ENCODE results near the gene APBB1IP. TPM values are rescaled to one million over a fixed set of nuclear protein-coding genes. Genes with fewer than 3 reads are reported as not detected.

The APBB1IP gene
- polyA plus RNA-seq, 1 donor, result 3.9 TPM

DNA sequence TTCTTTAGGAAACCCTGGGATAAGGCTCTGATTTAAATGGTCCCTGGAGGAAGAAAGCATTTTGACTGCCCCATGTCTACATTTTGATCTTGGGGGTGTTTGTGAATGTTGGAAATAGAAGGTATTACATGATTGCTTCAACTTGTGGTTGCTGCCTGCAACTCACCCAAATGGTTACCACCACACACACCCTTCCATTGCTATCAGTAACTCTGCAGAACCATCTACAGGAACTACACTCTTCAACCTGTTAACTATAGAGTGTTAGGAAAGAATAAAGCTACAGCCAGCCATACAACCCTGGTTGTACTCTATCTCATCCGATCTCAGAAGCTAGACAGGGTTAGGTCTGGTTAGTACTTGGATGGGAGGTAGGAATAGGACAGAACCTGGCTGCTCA lies 71.2 kb downstream of the APBB1IP start:
- no peak for DNase-seq

DNA sequence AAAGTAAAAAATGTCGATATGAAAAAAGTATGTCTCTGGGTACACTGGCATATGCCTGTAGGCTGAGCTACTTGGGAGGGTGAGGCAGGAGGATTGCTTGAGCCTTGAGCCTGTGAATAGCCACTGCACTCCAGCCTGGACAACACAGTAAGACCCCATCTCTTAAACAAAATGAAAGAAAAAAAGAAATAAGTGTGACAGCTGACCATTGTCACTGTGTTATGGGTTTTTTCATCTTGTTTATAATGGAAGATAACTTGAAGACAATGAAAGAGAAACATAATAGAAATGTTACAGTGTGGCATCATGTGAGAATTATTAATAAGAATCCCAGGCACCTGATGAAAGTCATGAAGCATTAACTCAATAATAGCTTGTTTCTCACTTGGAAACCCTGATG lies 75.0 kb downstream of the APBB1IP start:
- DNase-seq, result no peak

DNA sequence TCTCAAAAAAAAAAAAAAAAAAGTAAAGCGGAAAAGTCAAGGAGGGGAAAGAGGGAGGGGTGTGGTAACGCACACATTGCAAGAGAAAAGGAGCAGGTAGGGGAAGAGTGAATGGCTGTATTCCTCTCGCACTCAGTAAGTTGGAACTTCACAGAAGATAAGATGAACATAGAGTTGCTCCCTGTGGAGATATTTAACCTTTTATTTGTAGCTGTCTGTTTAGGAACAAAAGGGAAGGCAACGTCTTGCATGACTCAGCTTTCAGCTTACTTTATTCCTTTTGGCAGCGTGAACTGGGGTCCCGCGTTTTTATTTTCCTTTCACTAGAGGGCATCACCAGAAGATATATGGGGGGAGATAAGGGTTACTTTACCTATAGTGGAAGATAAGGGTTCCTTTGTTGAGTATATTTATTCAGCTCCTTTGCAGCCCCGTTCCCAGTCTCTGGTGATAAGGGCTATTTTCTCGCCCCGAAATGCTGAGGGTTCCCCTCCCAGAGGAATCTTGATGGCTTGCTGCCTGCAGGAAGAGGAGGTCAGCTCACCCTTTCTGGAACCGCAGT lies 78.5 kb downstream of the APBB1IP start:
- no peak for DNase-seq

DNA sequence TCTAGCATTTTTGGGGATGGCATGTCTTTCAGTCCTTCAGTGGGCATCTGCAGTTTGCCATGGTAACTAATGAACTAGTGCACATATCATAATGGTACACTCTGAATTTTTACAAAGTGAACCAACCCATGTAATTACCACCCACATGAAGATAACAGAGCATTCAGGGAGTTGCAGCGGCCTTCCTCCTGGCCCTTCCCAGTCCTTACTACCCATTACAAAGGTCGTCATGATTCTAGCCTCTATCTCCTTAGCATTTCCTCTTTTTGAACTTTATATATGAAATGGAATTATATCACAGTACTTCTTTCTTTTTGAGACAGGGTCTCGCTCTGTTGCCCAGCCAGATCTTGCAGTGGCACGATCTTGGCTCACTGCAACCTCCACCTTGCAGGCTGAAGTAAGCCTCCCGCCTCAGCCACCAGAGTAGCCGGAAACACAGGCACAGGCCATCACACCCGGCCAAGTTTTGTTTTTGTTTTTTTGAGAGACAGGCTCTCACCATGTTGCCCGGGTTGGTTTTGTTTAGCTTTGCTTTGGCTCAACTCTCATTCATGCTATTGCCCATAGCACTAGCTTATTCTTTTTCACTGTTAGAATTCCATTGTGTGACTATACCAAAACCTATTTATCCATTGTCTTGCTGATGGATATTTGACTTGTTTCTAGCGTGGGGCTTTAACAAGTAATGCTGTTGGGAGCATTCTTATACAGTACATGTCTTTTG lies 79.2 kb downstream of the APBB1IP start:
- DNase-seq, result no peak

DNA sequence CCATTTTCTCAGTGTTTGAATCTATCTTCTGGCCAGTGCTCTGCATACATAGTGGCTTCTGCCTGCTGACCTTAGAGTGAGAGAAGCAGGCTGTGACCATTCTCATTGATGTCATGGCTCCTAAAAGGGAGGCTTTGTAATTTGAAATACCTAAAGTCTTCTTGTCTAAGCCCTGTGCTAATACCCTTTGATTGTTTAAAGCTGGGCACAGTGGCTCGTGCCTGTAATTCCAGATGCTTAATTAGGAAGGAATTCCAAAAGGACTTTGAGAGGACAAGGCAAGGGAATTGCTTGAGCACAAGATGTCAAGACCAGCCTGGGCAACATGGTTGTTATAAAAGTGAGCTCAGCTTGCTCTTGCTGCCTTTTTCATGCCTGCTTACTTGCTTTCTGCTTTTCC lies 81.7 kb downstream of the APBB1IP start:
- no peak for DNase-seq

DNA sequence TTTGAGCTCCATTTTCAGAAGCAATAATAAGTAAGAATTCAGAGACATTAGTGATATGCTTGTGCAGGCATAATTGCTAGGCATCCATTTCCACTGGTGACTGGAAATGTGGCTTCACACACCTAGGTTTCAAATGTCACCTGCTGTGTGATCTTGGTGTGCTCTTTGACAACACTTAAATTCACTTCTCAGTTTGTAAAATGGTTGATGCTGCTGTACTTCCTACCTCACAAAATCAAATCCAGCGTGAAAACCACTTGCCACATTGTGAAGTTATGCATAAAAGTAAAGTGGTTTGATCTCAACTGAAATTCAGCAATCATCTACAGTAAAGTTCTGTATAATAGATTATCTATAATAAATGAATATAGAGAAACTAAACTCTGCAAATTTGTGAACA lies 82.4 kb downstream of the APBB1IP start:
- DNase-seq, result no peak

DNA sequence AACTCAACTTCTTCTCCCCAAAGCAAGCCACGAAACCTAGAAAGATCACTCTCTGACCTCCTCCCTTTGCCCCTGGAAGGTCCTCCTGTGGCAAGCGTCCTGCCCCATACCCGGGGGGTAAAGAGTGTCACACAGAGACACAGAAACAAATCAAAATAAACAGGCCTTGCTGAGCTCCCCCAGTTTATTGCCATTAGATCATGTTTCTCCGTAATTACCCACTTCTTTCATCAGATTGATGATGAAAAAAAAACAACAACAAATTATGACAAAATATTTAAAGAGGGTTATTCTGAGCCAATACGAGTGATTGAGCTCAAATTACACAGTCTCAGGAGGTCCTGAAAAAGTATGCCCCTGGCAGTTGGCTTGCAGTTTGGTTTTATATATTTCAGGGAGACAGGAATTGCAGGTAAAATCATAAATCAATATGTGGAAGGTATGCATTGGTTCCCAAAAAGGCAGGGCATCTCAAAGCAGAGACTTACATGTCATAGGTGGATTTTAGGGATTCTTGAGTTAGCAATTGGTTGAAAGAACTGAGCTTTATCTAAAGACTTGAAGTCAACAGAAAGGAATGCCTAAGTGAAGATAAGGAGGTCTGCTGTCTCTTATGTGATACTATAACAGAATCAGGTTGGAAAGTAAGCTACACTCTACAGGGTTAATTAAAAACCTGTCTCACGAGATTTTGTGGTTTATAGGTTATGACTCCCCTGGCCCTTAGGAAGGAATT lies 86.2 kb downstream of the APBB1IP start:
- no peak for DNase-seq

DNA sequence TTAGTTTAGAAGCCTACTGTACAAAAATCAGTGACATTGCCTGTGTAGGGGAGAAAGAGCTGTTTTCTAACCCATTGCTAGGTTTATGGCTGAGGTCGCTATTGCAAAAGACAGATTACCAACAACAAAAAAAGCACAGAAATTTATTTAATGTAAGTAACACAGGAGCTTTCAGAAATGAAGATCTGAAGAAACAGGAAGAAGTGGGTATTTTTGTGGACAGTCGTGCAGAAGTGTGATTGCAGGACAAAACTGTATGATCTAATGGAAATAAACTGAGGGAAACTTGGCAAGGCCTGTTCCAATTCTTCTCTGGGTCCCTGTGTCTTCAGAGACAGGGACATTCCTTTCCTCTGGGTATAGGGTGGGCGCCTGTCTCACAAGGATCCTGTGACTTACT lies 87.4 kb downstream of the APBB1IP start:
- DNase-seq, result no peak

DNA sequence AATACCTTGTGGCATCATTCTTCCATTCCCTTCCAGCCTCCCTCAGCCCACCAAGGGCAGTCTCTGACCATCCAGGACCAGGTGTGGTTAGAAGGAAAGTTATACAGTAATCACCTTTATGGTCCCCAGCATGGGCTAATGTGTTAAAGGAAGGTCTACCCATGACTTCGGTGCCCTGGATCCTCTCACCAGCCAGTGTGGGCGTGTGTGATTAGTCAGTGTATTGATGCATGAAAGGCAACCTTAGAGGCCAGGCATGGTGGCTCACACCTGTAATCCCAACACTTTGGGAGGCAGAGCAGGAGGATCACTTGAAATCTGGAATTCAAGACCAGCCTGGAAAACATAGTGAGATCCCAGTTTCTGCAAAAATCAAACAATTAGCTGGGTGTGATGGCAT lies 88.9 kb downstream of the APBB1IP start:
- no peak for DNase-seq

DNA sequence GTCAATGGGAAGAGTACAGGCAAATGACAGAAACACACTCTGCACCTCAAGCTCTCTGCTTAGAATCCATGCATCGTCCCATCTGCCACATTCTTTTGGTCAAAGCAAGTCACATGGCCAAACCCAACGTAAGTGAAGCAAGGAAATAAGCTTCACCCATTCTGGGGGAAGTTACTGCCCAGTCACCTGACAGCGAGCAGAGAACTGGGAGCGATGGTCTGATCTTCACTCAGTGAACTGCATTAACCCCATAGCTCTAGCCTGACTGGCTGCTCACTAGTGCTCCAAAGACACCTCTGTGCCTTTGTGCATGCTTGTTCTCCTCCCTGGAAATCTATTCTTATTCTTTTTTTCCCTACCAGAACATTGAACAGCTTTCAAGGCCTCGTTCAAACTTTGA lies 89.9 kb downstream of the APBB1IP start:
- no peak for DNase-seq

DNA sequence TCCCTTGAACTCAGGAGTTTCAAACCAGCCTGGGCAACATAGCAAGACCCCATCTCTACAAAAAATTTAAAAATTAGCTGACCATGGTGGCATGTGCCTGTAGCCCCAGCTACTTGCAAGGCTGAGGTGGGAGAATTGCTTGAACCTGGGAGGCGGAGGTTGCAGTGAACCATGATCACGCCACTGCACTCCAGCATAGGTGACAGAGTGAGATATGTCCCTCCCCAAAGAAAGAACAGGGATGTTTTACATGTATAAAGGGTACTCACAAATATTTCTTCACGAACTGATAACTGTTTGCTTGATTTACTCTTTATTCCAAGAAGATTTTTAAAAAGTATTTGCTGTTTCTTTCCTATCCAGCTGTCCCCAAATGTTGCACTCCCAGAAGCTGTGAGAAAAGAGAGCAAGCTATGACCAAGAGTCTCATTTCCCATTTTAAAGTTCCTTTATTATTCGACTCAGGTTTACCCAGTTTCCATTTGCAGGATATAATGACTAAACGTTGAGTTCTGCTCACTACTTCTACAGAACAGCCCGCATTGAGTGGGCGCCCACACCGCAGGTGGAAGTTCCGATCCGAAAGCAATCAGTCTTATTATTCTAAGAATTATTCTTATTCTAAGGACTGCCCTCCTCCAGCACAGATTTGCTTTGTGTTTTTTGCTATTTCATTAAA lies 90.7 kb downstream of the APBB1IP start:
- no peak for DNase-seq

DNA sequence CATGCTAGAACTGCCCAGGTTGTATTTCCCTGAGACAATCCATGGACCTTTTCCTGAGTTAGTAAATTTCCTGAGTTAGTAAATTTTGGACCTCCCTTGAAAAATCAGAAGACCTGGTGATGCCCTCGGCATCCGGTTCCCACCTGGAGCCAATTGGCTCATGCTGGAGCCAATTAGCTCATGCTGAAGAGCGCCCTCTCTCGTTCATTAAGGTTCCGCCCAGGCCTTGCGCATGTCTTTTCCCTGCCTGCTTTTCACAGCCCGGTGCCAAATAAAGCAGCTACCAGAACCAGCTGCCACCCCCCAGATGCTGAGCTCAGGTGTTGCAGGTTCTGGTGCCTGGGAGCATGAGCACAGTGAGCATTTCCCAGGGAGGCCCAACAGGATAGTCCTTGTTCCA lies 96.2 kb downstream of the APBB1IP start:
- no peak for DNase-seq

DNA sequence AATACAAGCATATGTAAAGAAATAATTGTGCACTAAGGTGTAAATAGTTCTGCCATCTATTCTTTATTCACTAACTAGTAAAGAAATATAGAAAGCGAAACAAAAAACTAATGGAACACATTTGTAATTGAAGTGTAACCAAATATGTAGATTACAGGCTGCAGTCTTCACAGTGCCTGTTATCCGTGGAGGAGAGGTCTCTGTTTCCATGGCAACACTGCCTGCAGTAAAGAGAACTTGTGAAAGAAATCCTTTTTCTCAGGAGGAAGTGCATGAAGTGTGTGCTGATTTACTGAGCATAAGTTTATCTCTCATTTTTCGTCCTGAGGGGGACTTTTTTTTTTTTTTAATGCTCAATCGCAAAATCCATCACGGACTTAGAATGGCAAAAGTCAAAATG lies 102.5 kb downstream of the APBB1IP start:
- no peak for DNase-seq

DNA sequence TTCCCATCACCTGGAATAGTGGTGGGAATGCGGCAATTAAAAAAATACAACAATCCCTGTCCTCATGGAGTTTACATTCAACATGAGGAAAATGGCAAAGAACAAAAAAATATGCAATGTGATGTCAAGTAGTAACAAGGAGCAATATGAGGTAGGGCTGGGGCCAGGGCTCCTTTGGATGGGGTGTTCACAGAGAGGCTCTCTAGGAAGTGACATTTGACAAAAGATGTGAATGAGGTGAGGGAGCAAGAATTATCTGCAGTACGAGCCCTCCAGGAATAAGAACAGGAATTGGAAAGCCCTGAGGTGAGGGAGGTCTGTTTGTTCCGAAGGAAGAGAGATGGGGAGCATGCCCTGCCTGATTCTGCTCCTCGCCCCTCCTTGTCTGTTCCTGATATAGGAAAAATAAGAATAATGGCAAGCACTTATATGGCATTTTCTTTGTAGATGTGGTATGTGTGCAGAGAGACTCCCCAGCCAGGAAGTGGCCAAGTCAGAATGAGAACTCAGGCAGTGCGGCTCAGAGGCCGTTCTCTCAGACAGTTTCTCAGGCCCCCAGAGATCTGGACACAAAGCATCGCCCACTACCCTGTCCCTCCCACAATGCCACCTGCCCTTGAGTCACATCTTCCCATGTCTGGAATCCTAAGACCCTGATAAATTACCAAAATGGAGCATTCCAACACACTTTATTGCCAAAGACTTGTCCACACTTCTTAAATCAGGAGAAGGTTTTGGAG lies 105.6 kb downstream of the APBB1IP start:
- no peak for DNase-seq

DNA sequence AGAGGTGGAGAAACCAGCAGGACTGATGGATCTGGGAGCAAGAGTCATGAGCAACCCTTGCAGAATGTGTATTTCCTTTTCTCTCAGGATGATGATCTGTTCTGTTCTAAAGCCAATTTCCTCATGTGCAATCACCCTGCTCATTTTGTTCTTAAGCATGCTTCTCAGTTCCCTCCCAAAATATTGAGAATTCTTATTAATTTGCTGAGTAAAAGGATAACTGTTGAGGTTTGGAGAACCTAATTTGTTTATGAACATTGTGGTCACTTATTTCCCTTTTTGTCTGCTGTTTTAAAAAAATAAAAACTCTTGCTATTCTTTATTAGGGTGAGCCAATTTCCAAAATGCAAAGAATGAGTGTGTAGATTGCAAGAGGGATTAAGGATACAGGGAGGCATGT lies 106.8 kb downstream of the APBB1IP start:
- no peak for DNase-seq

DNA sequence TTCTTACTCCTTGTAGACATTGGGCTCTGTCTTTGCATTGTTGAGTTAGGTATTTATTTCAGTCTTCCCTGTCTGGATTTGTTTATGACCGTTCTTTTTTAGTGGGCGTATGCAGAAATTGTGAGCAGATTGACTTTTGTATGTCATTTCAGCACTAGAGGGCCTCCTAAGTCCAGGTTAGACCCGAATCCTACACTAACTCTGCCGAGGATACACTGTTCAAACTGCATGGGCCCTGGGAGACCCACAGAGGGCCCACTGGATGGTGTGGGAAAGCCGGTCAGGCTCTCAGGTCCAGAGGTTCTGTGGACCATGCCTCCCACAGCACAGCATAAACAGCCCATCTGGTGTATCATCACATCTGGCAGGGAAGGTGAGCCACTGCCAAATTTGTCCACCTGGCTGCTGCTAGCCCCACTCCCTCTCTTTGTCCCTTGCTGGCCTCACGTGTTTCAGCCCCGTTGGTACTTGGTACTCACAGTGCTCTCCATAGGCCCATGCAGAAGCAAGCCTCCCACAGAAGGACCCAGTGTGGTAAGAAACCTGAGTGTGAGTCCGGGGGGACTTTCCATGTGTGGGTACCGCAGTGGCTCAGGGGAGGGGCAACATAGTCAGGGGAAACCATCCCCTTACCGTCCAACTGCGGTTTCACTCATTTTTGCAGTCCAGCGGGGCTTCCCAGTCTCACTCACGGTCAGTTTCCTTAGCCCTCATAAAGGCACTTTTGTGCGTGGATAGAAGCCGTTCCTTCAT lies 112.8 kb downstream of the APBB1IP start:
- DNase-seq, result no peak

DNA sequence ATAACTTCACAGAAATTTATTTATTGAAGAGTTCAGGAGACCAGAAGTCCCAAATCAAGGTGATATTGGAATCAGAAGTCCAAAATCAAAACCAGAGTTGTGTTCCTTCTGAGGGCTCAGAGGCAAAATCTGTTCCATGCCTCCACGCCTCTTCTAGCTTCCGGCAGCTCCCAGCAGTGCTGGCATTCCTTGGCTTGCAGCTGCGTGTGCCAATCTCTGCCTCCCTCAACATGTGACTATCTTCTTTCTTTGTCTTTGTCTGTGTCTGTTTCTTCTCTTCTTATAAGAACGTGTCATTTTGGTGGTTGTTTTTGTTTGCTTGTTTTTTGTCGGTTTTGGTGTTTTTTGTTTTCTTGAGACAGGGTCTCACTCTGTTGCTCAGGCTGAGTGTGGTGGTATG lies 116.1 kb downstream of the APBB1IP start:
- DNase-seq, result no peak

DNA sequence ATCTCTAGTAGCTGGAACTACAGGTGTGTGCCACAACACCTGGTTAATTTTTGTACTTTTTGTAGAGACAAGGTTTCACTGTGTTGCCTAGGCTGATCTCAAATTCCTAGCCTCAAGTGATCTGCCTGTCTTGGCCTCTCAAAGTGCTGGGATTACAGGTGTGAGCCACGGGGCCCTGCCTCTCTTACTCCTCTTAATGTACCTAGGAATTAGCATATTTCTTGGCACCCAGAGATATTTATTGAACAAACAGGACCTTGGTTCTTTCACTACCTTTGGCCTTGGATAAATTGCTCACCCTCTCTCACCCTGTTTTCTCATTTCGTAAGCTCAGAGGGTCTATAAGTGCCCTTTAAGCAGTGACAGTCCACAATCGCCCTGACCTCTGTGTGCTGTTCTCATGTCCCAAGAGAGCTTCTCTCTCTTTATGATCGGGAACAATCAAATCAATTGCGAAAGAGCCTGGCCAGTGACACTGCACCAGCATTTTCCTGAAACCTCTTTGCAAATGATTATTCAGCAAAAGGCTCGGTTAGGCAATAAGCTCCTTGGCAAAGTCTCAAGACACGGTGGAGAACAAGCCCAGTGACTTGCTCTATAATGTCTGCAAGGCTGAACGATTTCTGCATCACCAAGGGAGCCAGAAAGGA lies 117.7 kb downstream of the APBB1IP start:
- DNase-seq, result peak; percentile 51

DNA sequence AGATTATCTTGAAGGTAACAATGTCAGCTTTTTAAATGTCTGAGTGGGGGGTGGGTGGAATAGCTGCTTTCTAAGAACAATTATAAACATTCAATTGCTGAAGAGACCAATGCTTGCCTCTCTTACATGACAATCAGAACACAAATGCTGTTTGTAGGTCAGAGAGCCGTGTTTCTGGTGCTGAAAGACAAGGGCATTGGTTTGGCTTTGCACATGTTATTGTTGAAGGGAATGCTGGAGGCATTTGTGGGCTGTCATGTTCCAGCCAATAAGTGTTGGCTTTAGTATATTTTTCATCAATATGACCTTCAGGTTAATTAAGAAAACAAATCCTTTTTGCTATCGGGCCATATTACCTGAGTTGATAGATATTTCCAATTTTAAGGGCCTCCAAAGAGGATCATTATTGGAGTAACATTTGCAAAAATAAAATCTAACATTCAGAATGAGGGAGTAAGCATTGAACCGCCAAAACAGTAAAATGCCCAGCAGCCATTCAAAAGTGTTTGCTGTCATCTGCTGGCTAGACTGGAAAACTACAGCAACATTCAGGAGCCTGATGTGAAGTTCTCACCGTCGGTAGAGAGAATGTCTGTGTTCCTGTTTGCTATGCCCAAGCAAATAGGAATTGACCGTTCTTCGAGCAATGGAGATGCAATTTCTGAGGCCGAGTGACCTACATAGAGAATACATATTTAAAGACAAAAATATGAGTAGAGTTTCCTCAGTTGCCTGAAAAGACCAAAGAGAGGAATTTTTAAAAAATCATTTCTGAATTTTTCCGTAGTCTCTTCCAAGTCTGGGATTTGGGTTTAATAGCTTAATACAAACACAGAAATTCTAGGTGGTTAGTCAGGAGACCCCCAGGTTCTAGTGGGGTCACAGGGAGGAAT lies 118.9 kb downstream of the APBB1IP start:
- DNase-seq, result peak; percentile 30

DNA sequence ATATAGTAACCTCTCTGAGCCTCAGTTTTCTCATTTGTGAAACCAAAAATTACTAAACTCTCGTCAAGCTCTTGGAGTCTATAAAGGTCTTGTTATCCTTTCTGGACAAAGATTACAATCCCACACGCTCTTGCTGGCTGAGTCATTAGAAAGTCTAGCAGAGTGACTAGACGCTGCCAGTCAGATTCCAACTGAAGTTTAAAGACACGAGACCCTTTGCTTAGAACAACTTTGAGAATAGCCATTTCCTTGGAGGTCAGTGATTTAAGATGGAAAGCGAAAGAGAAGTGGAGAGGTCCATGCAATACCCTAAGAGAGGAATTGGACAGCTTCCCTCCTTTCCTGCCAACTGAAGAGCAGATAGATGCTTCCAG lies 119.5 kb downstream of the APBB1IP start:
- no peak for DNase-seq

Data from hindlimb muscle (tissue), 1 donor.